Measurements from ENCODE around the gene HPGDS. TPM values are rescaled to one million over a fixed set of nuclear protein-coding genes. Genes with fewer than 3 reads are reported as not detected.

Gene HPGDS
- total RNA-seq, 1 donor from 2014 or later: not detected

- Mint-ChIP-seq H3K27ac (no peak overlapping the region), H3K4me3 (ENCODE audit: low read depth) (no peak overlapping the region)
Measured at GRCh38 chr4:94364527-94364926, 21.9 kb upstream of the HPGDS start.

DNA sequence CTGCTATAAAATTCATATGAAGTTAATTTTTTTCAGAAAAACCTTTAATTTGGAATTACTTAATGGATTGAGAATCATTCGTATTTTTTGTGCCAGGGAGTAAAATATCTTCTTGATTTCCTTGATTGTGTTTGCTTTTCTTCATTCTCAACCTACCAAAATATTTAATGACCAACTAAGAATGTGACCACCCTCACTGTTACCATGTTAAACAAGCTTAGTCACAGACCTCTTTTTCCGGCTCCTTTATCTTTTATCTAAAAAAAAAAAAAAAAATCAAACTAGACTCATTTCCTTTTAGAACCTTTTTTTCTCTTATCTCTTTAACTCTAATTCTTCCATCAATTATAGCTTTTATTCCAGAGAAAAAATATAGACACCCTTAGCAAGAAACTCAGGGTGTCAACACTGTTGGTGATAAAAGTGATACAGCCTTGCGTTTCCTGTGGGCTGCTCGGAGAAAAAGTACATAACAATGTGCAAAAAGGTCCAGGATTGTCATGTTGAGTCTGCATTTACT is 20.6 kb upstream of the HPGDS start:
- H3K4me1 Mint-ChIP-seq (ENCODE audit: low read depth): peaks cover 3% of the 10 kb centered on the region
- peaks cover 12% of the 10 kb centered on the region for H3K9me3 Mint-ChIP-seq (ENCODE audit: low read depth)
- no peak for DNase-seq (ENCODE audit: low spot score, unreplicated experiment)
- no peak overlapping the region for H3K27ac Mint-ChIP-seq
- H3K4me3 Mint-ChIP-seq (ENCODE audit: low read depth): no peak overlapping the region
- H3K27me3 Mint-ChIP-seq: no peaks in the 10 kb centered on the region
- peaks cover 1% of the 10 kb centered on the region for H3K36me3 Mint-ChIP-seq (ENCODE audit: insufficient read depth)
- TF ChIP-seq, protein P1, sequence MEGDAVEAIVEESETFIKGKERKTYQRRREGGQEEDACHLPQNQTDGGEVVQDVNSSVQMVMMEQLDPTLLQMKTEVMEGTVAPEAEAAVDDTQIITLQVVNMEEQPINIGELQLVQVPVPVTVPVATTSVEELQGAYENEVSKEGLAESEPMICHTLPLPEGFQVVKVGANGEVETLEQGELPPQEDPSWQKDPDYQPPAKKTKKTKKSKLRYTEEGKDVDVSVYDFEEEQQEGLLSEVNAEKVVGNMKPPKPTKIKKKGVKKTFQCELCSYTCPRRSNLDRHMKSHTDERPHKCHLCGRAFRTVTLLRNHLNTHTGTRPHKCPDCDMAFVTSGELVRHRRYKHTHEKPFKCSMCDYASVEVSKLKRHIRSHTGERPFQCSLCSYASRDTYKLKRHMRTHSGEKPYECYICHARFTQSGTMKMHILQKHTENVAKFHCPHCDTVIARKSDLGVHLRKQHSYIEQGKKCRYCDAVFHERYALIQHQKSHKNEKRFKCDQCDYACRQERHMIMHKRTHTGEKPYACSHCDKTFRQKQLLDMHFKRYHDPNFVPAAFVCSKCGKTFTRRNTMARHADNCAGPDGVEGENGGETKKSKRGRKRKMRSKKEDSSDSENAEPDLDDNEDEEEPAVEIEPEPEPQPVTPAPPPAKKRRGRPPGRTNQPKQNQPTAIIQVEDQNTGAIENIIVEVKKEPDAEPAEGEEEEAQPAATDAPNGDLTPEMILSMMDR (IDR thresholded peaks at IDR 0.05; ENCODE audit: unreplicated experiment): no peak

More at GRCh38 chr4:94364527-94364926, 21.9 kb upstream of the HPGDS start:
- TF ChIP-seq, protein P1 (IDR thresholded peaks at IDR 0.05; ENCODE audit: unreplicated experiment): no peak
- Mint-ChIP-seq H3K36me3 (ENCODE audit: insufficient read depth) (peaks cover 1% of the 10 kb centered on the region), H3K27me3 (no peaks in the 10 kb centered on the region), H3K9me3 (ENCODE audit: low read depth) (peaks cover 12% of the 10 kb centered on the region), H3K4me1 (ENCODE audit: low read depth) (peaks cover 3% of the 10 kb centered on the region)
- DNase-seq (ENCODE audit: low spot score, unreplicated experiment): no peak

DNA sequence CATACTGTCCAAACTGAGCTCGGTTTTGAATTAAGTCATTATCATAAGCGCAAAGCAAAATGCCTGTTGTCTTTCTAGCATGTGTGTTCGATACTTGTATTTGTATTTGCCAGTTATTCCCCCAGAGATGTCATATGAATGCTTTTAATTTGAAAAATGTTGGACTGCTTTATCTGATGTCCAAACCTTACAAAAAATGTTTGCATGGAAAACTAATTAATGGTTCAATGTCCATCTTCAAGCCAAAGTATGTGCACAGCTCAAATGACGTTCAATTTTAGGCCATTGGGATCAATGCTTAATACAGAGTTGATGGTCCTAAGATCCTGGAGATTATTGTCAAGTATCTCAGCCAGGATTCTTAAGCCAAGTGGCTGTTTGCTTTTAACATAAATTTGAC is 17.2 kb upstream of the HPGDS start:
- no peak overlapping the region for H3K4me3 Mint-ChIP-seq (ENCODE audit: low read depth)
- H3K27ac Mint-ChIP-seq: no peak overlapping the region
- no peaks in the 10 kb centered on the region for H3K27me3 Mint-ChIP-seq
- DNase-seq (ENCODE audit: low spot score, unreplicated experiment): no peak
- no peaks in the 10 kb centered on the region for H3K36me3 Mint-ChIP-seq (ENCODE audit: insufficient read depth)
- peaks cover 3% of the 10 kb centered on the region for H3K4me1 Mint-ChIP-seq (ENCODE audit: low read depth)
- TF ChIP-seq, protein P1 (IDR thresholded peaks at IDR 0.05; ENCODE audit: unreplicated experiment): no peak
- no peaks in the 10 kb centered on the region for H3K9me3 Mint-ChIP-seq (ENCODE audit: low read depth)

DNA sequence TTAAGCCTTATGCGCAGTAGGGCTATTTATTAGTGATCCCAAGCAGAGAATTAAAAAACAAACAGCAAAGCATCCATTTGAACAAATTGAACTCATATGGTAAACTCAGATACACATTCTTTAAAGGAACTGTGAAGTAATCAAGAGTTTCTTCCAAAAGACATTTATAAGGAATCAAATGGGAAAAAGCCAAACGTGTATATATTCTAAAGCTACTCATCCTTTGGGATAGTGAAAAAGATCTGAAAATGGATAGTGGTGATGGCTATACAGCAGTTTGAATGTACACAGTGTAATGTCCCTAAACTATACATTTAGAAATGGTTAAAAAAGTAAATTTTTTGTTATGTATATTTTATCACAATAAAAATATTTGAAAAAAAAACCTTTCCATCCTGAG is 16.6 kb upstream of the HPGDS start:
- no peaks in the 10 kb centered on the region for H3K36me3 Mint-ChIP-seq (ENCODE audit: insufficient read depth)
- H3K27me3 Mint-ChIP-seq: no peaks in the 10 kb centered on the region
- H3K4me3 Mint-ChIP-seq (ENCODE audit: low read depth): no peak overlapping the region
- H3K9me3 Mint-ChIP-seq (ENCODE audit: low read depth): no peaks in the 10 kb centered on the region
- H3K4me1 Mint-ChIP-seq (ENCODE audit: low read depth): peaks cover 3% of the 10 kb centered on the region
- no peak overlapping the region for H3K27ac Mint-ChIP-seq
- TF ChIP-seq, protein P1 (IDR thresholded peaks at IDR 0.05; ENCODE audit: unreplicated experiment): no peak
- no peak for DNase-seq (ENCODE audit: low spot score, unreplicated experiment)

GRCh38 chr4:94358101-94358500 is 15.5 kb upstream of the HPGDS start:
- no peaks in the 10 kb centered on the region for H3K36me3 Mint-ChIP-seq (ENCODE audit: insufficient read depth)
- H3K4me3 Mint-ChIP-seq (ENCODE audit: low read depth): no peak overlapping the region
- H3K9me3 Mint-ChIP-seq (ENCODE audit: low read depth): no peaks in the 10 kb centered on the region
- no peaks in the 10 kb centered on the region for H3K27me3 Mint-ChIP-seq
- DNase-seq (ENCODE audit: low spot score, unreplicated experiment): no peak
- TF ChIP-seq, protein P1 (IDR thresholded peaks at IDR 0.05; ENCODE audit: unreplicated experiment): no peak
- H3K27ac Mint-ChIP-seq: no peak overlapping the region
- peaks cover 1% of the 10 kb centered on the region for H3K4me1 Mint-ChIP-seq (ENCODE audit: low read depth)
